Measurements from ENCODE around the gene AADACL4.

Gene AADACL4

DNA sequence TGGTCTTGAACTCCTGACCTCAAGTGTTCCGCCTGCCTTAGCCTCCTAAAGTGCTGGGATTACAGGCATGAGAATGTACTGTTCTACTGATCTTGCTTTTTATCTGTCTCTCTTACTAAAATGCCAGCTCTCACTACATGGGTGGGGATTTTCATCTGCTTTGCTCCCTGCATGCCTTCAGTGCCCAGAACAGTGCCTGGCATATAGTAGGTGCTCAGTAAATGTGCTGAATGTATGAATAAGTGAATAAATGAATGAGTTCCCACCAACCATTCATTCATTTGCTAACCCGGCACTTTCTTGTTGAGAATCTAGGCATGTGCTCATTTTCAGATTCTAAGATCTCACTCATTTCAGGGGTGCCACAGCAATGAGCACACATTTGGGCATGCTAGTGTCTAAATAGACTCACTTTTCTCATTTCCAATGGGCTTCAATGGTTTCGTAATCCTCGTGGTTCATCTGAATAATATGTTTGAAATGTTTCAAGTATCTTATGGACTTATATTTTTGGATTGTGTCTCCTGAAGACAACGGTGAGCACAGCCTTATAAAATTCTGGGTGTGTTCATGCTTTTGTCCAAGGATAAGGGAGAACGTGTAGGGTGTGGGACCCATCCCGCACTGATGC lies 33.5 kb upstream of the AADACL4 start:
- DNase-seq (ENCODE audit: low read depth, low spot score): no peak
- H3K27ac ChIP-seq: peak overlapping the region; percentile 33

DNA sequence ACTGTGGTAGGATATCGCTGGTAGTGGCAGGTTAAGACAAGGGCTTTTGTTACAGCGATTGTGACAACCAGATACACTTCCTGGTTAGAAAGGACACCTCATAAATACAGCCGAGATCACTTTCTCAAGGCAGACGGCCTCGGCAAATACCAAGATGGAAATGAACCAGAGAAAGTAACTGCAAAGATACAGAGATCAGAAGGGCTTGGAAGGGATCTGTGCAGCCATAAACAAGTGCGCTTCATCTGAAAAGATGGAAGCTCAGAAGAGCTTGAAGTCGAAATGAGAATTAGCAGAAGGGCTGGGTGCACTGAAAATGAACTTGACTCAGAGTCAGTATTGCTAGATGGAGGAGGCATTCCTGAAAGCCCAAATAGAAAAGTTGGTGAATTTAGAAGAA lies 32.9 kb upstream of the AADACL4 start:
- H3K27ac ChIP-seq: peak overlapping the region; percentile 33

DNA sequence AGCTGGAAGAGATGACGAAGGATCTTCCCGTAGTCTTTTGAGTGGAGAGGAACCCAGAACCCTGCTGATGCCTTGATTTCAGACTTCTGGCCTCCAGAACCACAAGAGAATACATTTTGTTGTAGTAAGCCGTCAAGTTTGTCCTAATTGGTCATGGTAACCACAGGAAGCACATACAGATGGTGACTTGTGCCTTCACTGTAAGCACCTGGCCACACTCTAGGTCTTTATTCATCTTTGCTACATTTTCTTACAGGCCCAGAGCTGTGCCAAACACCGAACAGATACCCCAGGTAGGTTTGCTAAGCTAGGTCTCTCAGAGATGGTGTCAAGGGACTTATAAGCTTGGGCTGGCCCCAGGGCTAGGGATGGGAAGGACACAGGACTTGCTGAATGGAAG lies 30.7 kb upstream of the AADACL4 start:
- DNase-seq (ENCODE audit: low read depth, low spot score): no peak
- no peak overlapping the region for H3K27ac ChIP-seq

More for the DNA sequence above, 32.9 kb upstream of the AADACL4 start:
- no peak for DNase-seq (ENCODE audit: low read depth, low spot score)

DNA sequence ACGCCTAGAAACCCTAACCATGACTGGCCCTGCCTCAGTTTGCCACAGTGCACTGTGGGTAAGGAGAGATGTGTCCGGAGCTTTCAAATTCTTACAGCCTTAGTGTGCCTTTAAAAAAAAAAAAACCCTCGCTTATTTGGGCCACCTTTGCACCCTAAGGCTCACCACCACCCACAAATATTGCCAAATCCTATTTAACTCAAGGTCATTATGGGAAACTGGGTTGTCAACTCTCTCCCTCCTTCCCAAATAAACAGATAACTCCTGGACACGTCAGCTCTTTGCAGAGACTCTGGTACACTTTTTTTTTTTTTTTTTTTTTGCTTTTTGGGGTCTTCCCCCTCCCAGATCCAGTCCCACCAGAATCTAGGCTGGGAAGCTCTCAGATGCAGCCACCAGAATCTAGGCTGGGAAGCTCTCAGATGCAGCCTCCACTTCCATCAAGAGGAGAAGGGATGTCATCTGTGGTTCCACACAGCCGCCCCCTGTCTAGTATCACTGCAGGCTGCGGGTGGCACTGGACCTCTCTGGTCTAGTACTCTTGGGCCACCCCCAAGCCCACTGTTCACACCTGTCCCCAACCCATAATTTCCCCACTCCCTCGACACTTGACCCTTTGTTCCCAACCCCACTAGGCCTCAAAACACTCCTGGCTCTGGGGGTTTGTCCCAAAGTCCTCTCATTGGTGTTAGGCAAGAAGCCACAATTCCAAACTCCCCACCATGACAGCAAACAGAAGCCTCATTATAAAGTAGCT lies 29.3 kb upstream of the AADACL4 start:
- H3K27ac ChIP-seq: no peak overlapping the region
- DNase-seq (ENCODE audit: low read depth, low spot score): no peak

DNA sequence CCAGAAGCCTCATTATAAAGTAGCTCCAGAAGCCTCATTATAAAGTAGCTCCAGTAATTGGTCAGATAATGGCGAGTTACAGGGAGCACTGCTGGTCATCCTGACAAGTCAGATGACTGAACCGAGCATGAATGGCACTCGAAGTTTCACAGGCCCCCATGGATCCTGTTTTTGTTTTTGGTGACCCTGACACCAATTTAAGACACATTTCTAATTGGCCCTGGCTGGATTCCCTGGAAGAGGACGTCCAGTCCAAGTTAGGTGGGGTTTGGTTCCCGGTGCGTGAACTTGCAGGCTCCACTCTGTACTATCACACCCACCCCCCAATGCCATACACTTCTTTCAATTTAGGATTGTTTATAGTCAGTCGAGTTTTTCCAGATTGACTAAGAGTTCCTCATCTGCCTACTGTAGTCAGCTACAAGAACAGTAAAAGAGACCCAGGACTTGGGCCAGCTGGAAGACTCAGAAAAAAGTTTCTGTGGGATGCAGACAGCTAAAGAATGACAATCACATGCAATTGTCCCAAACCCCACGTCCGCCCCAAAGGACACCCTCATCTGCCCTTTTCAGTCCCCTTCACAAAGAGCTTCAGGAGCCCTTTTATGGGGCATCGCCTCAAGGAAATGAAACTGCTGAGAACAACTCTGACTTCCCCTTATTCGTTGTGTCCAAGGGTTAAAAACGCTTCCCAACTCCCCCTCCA lies 28.6 kb upstream of the AADACL4 start:
- H3K27ac ChIP-seq: peak overlapping the region; percentile 97
- no peak for DNase-seq (ENCODE audit: low read depth, low spot score)

DNA sequence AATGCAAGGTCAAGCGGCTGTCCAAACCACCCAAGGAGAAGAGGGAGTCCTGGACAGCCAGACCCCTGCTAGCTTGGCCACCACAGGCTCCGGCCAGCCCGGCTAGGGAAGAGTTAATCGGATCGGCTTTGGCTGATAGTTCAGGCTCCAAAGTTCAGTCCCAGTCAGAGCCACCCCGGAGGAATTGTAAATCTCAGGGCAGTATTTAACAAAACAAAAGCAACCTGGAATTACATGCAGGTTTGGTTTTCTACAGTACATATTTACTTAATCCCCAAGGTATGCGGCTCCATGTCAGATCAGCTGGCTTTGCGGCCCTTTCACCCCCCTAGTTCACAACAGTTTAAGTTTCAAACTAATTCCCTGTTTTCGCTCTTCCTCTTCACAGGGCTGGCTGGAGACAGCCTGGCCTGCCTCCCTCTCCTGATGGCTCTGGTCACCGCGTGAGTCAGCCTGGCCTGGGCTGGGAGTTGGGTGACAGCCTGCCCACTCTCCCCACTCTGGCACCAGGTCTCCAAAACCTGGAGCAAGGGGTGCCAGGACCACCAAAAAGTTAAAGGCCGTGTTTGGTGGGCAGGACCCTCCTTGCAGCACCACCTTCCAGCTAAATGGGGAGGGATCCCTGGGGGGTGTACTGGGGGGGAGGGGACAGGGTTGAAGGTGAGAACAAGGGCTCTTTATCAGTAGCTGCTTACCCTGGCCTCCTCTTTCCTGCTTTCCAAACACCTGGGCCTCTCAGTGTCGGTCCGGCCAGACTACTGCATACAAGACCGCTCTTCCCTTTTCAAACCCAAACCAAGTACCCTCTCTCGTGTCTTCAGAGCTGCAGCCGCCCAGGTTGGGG lies 27.8 kb upstream of the AADACL4 start:
- no peak for DNase-seq (ENCODE audit: low read depth, low spot score)

DNA sequence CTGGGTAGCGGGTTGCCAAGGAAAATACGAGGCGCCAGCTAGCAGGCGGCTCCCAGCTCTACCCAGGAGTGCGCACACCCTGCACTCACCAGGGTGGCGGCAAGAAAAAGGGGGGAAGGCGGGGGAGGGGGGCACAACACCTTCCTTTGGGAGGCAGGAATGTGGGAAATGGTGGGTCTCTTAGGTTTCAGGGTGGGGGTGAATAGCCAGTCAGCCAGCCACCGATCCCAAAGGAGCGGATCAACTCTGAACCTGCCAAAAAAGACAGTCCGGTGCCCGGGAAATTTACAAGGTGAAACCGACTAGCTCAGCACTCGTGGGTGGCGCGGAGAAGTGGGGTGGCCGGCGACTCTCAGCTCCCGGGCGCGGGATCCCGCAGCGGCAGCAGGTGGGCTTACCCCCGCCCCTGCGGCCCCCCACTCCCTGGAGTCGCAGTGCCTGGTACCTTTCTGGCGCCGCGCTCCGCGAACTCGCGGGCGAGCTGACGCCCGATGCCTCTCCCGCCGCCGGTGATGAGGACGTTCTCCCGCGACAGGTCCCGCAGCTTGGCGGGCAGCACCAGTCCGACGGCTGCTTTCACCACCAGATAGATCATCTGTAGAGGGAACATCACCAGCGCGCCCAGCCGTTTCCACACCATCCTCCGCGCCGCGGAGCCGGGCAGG lies 27.0 kb upstream of the AADACL4 start:
- no peak for DNase-seq (ENCODE audit: low read depth, low spot score)

More for the DNA sequence above, 27.8 kb upstream of the AADACL4 start:
- H3K27ac ChIP-seq: peak overlapping the region; percentile 97

DNA sequence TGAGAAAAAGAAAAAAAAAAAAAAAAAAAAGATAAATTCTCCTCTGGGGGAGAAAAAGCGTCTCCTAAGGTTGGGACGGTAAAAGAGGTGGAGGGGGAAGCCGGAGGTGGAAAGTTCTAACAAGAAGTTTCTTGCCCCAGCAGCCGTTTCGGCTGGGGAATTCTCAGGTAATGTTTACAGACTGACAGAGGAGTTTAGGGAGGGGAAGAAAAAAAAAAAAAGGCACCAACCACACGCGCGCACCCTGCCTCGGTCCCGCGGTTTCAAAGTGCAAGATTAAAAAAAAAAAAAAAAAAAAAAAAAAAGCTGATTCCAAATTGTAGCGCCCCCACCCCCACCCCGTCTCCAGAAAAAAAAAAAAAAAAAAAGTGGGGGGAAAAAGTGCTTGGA lies 26.4 kb upstream of the AADACL4 start:
- peak overlapping the region; percentile 97 for H3K27ac ChIP-seq

More for the DNA sequence above, 27.0 kb upstream of the AADACL4 start:
- peak overlapping the region; percentile 97 for H3K27ac ChIP-seq

DNA sequence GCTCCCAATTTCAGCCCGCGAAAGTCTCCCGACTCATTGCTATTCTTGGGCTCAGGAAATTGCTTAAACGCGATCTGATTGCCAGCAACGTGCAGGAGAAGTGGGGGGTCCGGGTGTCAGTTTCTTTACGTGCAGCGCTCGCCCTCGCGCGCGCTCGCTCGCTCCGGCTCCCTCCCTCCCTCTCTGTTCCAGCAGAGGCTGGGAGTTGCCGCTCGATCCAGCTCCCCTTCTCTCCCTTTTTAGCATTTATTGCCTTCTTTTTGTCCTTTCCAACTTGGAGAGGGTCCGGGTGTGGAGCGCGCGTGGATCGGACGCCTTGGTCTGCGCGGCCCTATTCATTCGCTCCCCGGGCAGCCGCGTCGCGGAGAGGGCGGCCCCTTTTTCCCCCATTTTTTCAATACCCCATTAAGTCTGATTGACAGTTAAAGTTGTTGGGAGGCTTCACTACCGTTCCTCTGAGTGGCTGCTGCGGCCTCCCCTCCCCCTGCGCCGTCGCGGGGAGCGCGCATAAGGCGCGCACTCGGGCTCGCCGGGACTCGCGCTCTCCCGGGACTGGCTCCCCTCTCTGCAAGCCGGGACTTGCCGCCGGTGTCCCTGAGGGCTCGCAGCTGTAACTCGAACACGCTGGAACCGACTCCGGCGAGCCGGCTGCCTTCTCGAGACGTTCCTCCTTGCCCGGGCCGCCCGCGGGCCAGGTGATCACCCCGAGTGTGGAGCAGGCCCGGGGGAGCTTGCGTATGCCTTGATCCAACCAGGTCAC lies 25.8 kb upstream of the AADACL4 start, which contains the start of gene DHRS3:
Gene DHRS3, minus strand, starts transcription at position 310 of the 760 bp plus-strand sequence. CDS start 862 bp downstream, outside the sequence.
- DNase-seq (ENCODE audit: low read depth, low spot score): peak; percentile 90
- H3K27ac ChIP-seq: peak within 1 kb of the TSS; percentile 97

More for the DNA sequence above, 26.4 kb upstream of the AADACL4 start:
- DNase-seq (ENCODE audit: low read depth, low spot score): no peak

DNA sequence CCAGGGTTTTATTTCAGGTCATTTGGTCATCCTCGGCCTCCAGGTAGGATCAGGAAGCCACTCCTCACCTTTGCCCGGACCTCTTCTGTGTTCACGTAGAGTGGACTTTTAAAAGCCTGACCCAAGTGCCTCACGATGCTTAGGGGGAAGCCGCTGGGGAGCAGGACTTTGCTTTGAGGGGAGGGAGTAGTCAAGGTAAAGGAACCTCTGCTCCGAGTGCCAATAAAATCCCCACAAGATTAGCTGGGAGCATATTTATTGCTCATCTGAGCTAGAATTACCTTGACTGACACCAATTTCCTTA lies 25.3 kb upstream of the AADACL4 start:
- peak overlapping the region; percentile 97 for H3K27ac ChIP-seq

DNA sequence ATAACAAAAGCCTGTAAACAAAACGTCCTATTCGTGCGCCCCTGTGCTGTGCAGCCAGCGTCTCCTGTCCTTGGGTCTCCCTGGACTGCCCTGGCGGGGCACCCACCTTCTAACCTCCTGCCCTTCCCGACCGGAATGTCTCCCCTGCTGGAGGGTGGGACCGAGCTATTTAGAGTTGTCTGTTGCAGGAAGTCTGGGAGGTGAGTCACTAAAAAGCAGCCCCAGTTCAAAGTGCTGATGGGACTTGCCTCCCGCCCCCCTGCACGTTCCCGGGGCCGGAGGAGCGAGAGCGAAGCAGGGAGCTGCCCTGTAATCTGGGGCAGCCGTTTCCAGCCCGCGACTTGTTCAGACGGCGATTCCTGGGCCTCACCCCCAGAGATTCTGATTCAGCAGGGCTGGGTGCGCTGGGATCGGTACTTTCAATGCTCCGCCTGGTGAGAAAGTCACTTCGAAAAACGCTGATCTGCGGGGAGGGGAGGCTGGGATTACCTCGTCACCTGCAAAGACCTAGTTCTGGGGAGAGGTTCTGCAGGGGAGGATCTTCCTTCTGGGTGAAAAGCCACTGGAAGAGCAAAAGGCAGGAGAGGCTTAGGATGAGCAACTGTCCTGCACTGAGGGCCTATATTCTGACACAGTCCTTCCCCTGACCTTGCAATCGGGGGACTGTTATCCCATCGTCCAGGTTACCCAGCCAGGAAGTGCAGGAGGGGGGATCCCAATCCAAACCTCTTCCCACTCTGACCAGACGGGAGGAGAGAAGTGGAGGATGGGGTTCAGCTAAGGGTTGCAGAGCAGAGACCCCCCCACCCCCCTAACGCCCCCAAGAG lies 24.7 kb upstream of the AADACL4 start:
- peak overlapping the region; percentile 97 for H3K27ac ChIP-seq
- DNase-seq (ENCODE audit: low read depth, low spot score): peak; percentile 86

More for the DNA sequence above, 25.3 kb upstream of the AADACL4 start:
- DNase-seq (ENCODE audit: low read depth, low spot score): no peak

DNA sequence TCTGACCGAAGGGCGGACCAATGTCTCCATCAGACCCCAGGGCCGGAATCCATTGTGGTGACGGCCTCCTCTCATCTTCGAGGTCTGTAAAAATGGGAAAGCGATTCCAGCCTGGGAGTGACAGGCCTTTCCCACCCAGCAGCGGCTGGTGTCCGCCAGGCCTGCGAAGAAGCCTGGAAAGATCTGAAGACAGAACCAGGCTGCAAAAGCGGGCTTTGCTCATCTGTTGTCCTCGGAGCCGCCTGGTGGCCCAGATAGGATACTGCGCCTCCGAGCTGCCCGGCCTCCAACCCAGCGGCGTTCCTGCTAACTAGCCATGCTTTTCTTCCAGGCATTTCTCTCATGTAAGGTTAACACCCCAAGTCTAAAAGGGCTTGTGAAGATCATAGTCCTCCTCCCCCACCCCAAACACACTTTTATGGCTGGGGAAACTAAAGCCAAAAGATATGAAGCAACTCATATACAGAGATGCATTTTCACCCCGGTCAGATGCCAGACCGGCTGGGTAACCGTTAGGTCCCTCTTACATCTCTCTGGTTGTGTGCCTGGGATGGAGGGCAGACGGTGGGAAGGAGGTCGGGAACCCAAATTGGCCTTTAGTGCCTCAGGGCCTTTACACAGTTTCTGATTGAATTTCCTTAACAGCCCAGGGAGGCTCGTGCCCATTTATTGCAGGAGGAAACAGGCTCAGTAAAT lies 23.9 kb upstream of the AADACL4 start:
- DNase-seq (ENCODE audit: low read depth, low spot score): peak; percentile 58
- H3K27ac ChIP-seq: peak overlapping the region; percentile 97

DNA sequence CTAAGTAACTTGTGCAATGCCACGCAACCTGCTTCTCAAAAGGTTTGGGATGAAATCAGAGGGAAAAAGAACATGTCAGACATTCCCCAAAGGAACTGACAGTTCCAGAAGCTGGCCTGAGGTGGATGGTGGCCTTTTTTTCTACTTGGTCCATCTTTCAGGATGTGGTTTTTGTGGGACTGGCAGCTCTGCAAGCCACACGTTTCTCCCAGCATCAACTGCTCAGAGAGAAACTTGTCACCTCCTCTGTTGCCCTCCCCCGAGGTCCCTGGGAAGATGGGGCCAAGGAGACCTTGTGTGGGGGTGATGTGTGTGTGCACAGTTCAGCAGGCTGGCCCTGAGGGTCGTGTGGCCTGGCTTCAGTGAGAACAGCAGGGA lies 23.4 kb upstream of the AADACL4 start:
- DNase-seq (ENCODE audit: low read depth, low spot score): no peak
- no peak overlapping the region for H3K27ac ChIP-seq

DNA sequence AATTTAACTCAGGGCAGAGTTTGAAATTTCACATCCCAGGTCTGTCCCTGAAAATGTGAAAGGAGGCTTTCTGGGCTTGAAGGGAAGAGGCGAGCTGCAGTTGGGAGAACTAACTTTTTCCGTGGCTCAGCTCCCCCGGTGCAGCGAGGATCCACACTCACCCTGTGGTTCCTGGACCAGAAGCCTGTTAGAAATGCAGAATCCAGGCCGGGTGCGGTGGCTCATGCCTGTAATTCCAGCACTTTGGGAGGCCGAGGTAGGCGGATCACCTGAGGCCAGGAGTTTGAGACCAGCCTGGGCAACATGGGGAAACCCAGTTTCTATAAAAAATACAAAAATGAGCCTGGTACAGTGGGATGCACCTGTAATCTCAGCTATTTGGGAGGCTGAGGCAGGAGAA lies 23.0 kb upstream of the AADACL4 start:
- no peak overlapping the region for H3K27ac ChIP-seq
- DNase-seq (ENCODE audit: low read depth, low spot score): no peak

DNA sequence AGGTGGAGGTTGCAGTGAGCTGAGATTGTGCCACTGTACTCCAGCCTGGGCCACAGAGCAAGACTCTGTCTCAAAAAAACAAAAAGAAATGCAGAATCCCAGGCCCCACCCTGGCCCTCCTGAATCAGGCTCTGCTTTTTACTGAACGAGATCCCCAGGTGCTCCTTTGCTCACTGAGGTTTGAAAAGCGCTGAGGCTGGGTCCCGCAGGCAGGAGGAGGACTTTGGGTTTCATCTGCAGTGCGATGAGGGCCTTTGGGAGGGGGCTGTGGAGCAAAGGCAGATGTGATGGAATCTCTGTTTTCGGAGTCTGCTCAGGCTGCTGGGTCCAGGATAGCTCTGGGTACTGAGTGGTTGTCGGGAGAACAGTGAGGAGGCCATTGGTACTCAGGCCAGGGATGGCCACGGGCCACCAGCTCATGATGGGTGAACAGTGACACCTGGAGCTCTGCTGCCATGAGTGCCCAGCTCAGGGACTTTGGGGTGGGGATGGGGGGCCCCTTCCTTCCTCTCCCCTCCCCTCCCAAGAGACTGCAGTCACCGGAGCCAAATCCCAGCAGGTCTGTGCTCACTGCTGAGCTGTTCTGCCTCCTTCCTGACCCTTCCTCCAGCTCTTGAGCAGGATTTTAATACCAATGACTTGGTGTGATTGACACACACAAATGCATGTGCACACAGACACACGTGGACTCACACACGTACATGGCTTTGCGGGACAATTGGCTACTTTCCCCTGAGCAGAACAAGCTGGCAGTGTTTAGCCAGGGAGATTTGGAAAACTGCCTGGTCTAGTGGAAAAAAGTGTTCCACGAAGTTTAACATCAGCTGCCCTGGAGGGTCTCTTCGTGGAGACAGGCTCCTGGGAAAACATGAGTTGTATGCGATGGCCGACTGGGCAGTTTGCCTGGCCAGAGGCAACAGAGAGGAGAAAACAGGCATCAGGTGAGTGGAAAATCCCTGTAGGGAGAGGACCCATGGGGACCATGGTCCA lies 22.2 kb upstream of the AADACL4 start:
- no peak for DNase-seq (ENCODE audit: low read depth, low spot score)
- H3K27ac ChIP-seq: no peak overlapping the region

DNA sequence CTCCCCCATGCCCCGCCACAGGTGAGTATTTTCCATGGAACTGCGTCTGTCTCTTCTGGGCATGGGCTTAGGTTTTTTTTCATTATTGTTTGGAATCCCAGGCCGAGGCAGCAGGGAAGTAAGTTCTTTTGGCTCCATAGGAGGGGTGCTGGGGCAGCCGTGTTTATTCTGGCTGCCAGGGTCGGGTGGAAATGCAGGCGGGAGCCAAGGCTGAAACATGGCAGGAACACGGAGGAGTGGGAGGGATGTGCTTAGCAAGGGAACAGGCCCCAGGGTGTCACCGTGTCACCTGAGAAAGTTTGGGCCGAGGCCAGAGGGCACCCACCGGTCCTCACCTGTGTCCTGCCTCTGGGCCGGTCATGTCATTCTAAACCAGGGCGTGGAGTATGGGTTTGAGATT lies 21.4 kb upstream of the AADACL4 start:
- DNase-seq (ENCODE audit: low read depth, low spot score): no peak
- no peak overlapping the region for H3K27ac ChIP-seq

DNA sequence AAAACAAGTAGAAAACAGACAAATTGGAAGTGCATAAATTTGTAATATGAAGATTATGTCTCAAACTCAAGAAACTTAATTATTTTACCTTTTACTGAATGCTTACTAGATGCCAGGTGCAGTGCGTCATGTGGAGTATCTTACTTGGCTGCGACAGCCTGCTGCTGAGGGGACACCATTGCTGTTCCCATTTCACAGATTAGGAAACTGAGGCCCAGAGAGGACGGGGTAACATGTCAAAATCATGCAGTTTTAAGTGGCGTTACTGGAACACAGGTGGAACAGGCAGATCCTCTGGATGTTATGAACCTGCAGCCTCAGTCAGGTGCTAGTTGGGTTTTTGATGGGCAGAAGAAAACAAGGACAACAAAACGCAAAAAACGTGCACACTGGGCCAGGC lies 18.6 kb upstream of the AADACL4 start:
- no peak overlapping the region for H3K27ac ChIP-seq
- no peak for DNase-seq (ENCODE audit: low read depth, low spot score)
